ENCODE measurements around the gene PFKL.

GRCh38 chr21:44354001-44354405, 54.1 kb downstream of the PFKL start:
- no peak for TF ChIP-seq CTCF (optimal IDR thresholded peaks at IDR 0.05 in 1 of 3, IDR thresholded peaks at IDR 0.05 in 1 of 3, conservative IDR thresholded peaks at IDR 0.05 in 1 of 3; ENCODE audit: extremely low read depth in 1 of 3, insufficient read depth in 2 of 3, low read length in 3 of 3)
- TF ChIP-seq EZH2 (IDR thresholded peaks at IDR 0.05; ENCODE audit: low read length), result no peak

Data from keratinocyte (primary cell).